ENCODE measurements around the gene CEMIP. TPM values are rescaled to one million over a fixed set of nuclear protein-coding genes. Genes with fewer than 3 reads are reported as not detected.

The CEMIP gene
- polyA plus RNA-seq, 2 of the 4 experiments (the other 2 are of a cell fraction), result 0.54 to 0.84 TPM

- FAIRE-seq (peak; percentile 96), ATAC-seq (peak; percentile 83 to 93), DNase-seq (ENCODE audit: low read depth in 1 of 2, low spot score in 1 of 2) (peak; percentile 59 to 79)
- CTCF ChIA-PET, result interaction anchor here (0.6 to 9.7 kb wide), 91 partner anchors 11 to 588 kb away, joined by 3 to 235 read pairs (median 5); partner anchors contain the start of genes ABHD17C and CEMIP
- no peak overlapping the region for H3K27ac ChIP-seq
- POLR2A ChIA-PET, result no interaction called here
- TF ChIP-seq E2F6 (IDR thresholded peaks at IDR 0.05; ENCODE audit: borderline replicate concordance, low read depth), result 0 out of 2 replicates have a peak, but pooled peaks have one; percentile 19
- TF ChIP-seq MAX (IDR thresholded peaks at IDR 0.05), result peak; percentile 66
- TF ChIP-seq CTCF (IDR thresholded peaks at IDR 0.05), result peak; percentile 98
- TF ChIP-seq RAD21 (conservative IDR thresholded peaks at IDR 0.05 in 1 of 2, IDR thresholded peaks at IDR 0.05 in 1 of 2), result peak; percentile 98 to 99
- TF ChIP-seq SMC3 (IDR thresholded peaks at IDR 0.05), result peak; percentile 86
- no peak for TF ChIP-seq TFCP2L1 (CRISPR knock-in tag; IDR thresholded peaks at IDR 0.05)
- TF ChIP-seq MYC (IDR thresholded peaks at IDR 0.05; ENCODE audit: borderline replicate concordance, low read length), result peak; percentile 59; the same call in 1 of the 2 replicates
- TF ChIP-seq HOXA7 (CRISPR knock-in tag; IDR thresholded peaks at IDR 0.05), result no peak
- H3K4me3 ChIP-seq, result no peak overlapping the region
- no peaks in the 10 kb centered on the region for H3K4me1 ChIP-seq
- no peak overlapping the region for H3K4me2 ChIP-seq
- H3K9me3 ChIP-seq, result no peaks in the 10 kb centered on the region
- 31% methylated on average over 12 of the region's 12 CpGs for WGBS (ENCODE audit: missing lambda C conversion rate)
These were observed 191.0 kb downstream of the CEMIP start for GRCh38 chr15:80970018-80970657.

GRCh38 chr15:80970658-80971057 is 191.5 kb downstream of the CEMIP start:
- 56% methylated on average over 3 of the region's 3 CpGs for WGBS (ENCODE audit: missing lambda C conversion rate)
- POLR2A ChIA-PET, result no interaction called here

GRCh38 chr15:80971143-80971542 is 192.0 kb downstream of the CEMIP start:
- WGBS (ENCODE audit: missing lambda C conversion rate), result 89% methylated on average over 2 of the region's 2 CpGs
- ATAC-seq, result no peak

More at GRCh38 chr15:80970658-80971057, 191.5 kb downstream of the CEMIP start:
- Histone ChIP-seq H3K4me3 (no peak overlapping the region), H3K4me1 (no peaks in the 10 kb centered on the region), H3K27ac (no peak overlapping the region), H3K9me3 (no peaks in the 10 kb centered on the region), H3K4me2 (no peak overlapping the region)
- ATAC-seq (no peak), DNase-seq (ENCODE audit: low read depth in 1 of 2, low spot score in 1 of 2) (no peak), FAIRE-seq (no peak)
- CTCF ChIA-PET, result interaction anchor here (0.7 to 9.7 kb wide), 77 partner anchors 11 to 589 kb away, joined by 3 to 235 read pairs (median 6); partner anchors contain the start of genes ABHD17C and CEMIP
- TF ChIP-seq FOSB (CRISPR knock-in tag; IDR thresholded peaks at IDR 0.05) (no peak), ZFP36 (IDR thresholded peaks at IDR 0.05; ENCODE audit: borderline replicate concordance, partially characterized antibody) (no peak)

More at GRCh38 chr15:80971143-80971542, 192.0 kb downstream of the CEMIP start:
- DNase-seq (ENCODE audit: low read depth in 1 of 2, low spot score in 1 of 2) (no peak), FAIRE-seq (no peak)
- no peaks in the 10 kb centered on the region for H3K4me1 ChIP-seq
- TF ChIP-seq MAZ (IDR thresholded peaks at IDR 0.05; ENCODE audit: borderline replicate concordance, low read depth, low read length) (no peak), MAX (IDR thresholded peaks at IDR 0.05) (no peak), JUN (IDR thresholded peaks at IDR 0.05) (no peak), ELK1 (IDR thresholded peaks at IDR 0.05; ENCODE audit: low read depth, low read length) (no peak), ZSCAN20 (CRISPR knock-in tag; IDR thresholded peaks at IDR 0.05) (no peak), RNF2 (IDR thresholded peaks at IDR 0.05; ENCODE audit: borderline replicate concordance, low read depth) (no peak), FOSB (CRISPR knock-in tag; IDR thresholded peaks at IDR 0.05) (no peak), HOXB13 (CRISPR knock-in tag; IDR thresholded peaks at IDR 0.05; ENCODE audit: low read depth) (no peak), ZFP36 (IDR thresholded peaks at IDR 0.05; ENCODE audit: borderline replicate concordance, partially characterized antibody) (no peak), HDAC2 (IDR thresholded peaks at IDR 0.05) (no peak), USF2 (IDR thresholded peaks at IDR 0.05) (no peak), KDM1A (IDR thresholded peaks at IDR 0.05; ENCODE audit: low read depth) (no peak), PBX3 (IDR thresholded peaks at IDR 0.05) (no peak), CHD2 (IDR thresholded peaks at IDR 0.05; ENCODE audit: low read length, partially characterized antibody) (no peak), EP300 (IDR thresholded peaks at IDR 0.05) (no peak)
- POLR2A ChIA-PET, result no interaction called here
- no peaks in the 10 kb centered on the region for H3K9me3 ChIP-seq
- no peak overlapping the region for H3K4me2 ChIP-seq
- no peak overlapping the region for H3K4me3 ChIP-seq
- H3K27ac ChIP-seq, result no peak overlapping the region
- CTCF ChIA-PET, result interaction anchor here (1.0 to 9.7 kb wide), 20 partner anchors 10 to 589 kb away, joined by 3 to 235 read pairs (median 14); partner anchors contain the start of gene CEMIP
